ENCODE results near the gene SAV1. TPM values are rescaled to one million over a fixed set of nuclear protein-coding genes. Genes with fewer than 3 reads are reported as not detected.
A peak's percentile ranks its signal among the peaks of the same experiment; 100 is the strongest.
"Not testable (repeated sequence)": the region's sequence is repeated elsewhere in the genome, so short reads cannot be mapped to it uniquely, and the experiment has no call there.

The SAV1 gene
- total RNA-seq, 1 experiment from 2014 or later, result 34.7 TPM

DNA sequence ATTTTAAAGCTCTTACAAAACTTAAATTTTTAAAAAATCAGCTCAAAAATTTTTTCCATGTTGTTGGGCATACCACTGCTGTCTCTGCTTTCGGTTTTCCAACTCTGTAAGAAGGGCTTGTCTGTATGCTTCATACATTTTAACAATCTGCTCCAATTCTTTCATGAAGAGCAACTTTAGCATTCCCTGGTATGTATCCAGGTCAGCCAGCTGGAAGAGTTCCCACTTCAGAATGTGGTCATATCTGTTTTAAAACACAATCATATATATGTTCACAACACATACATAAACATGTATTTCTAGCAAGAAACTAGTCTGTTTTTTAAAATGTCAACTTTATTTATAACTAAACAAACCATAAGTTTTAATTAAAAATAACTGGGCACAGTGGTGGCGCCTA is 33.0 kb downstream of the SAV1 start:
- intact Hi-C loops (cut with micrococcal nuclease), result no loop called here
- TF ChIP-seq, protein P1, sequence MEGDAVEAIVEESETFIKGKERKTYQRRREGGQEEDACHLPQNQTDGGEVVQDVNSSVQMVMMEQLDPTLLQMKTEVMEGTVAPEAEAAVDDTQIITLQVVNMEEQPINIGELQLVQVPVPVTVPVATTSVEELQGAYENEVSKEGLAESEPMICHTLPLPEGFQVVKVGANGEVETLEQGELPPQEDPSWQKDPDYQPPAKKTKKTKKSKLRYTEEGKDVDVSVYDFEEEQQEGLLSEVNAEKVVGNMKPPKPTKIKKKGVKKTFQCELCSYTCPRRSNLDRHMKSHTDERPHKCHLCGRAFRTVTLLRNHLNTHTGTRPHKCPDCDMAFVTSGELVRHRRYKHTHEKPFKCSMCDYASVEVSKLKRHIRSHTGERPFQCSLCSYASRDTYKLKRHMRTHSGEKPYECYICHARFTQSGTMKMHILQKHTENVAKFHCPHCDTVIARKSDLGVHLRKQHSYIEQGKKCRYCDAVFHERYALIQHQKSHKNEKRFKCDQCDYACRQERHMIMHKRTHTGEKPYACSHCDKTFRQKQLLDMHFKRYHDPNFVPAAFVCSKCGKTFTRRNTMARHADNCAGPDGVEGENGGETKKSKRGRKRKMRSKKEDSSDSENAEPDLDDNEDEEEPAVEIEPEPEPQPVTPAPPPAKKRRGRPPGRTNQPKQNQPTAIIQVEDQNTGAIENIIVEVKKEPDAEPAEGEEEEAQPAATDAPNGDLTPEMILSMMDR (IDR thresholded peaks at IDR 0.05; ENCODE audit: unreplicated experiment), result no peak
- ChIA-PET POLR2A (interaction anchor here (1.3 kb wide), 1 partner anchor 24 kb away, joined by 3 read pairs; no protein-coding TSS in a partner anchor), CTCF (interaction anchor here (0.8 to 2.2 kb wide), 2 partner anchors 15 to 287 kb away, joined by 3 to 9 read pairs; no protein-coding TSS in a partner anchor)
- Mint-ChIP-seq H3K4me1 (ENCODE audit: insufficient read depth, unreplicated experiment) (no peaks in the 10 kb centered on the region), H3K27ac (ENCODE audit: low read depth, unreplicated experiment) (no peak overlapping the region), H3K4me3 (ENCODE audit: unreplicated experiment) (no peak overlapping the region), H3K36me3 (ENCODE audit: insufficient read depth, unreplicated experiment) (peaks cover 59% of the 10 kb centered on the region), H3K9me3 (ENCODE audit: unreplicated experiment) (no peaks in the 10 kb centered on the region), H3K27me3 (ENCODE audit: insufficient read depth, unreplicated experiment) (no peaks in the 10 kb centered on the region)
- no TSS peak for BruUV-seq (replicated peaks)
- DNase-seq (ENCODE audit: unreplicated experiment), result no peak

GRCh38 chr14:50633954-50634353 is 34.2 kb downstream of the SAV1 start:
- ChIA-PET POLR2A (interaction anchor here (0.7 kb wide), 1 partner anchor 237 kb away, joined by 4 read pairs; the partner anchor contains the start of gene CDKL1), CTCF (interaction anchor here (1.7 to 2.2 kb wide), 2 partner anchors 14 to 15 kb away, joined by 4 to 9 read pairs; no protein-coding TSS in a partner anchor)
- no peak overlapping the region for H3K27ac Mint-ChIP-seq (ENCODE audit: low read depth, unreplicated experiment)
- BruUV-seq (replicated peaks), result TSS peak; percentile 41
- no peak for DNase-seq (ENCODE audit: unreplicated experiment)
- TF ChIP-seq, protein P1 (IDR thresholded peaks at IDR 0.05; ENCODE audit: unreplicated experiment), result no peak
- H3K4me3 Mint-ChIP-seq (ENCODE audit: unreplicated experiment), result no peak overlapping the region
- no peaks in the 10 kb centered on the region for H3K9me3 Mint-ChIP-seq (ENCODE audit: unreplicated experiment)
- H3K4me1 Mint-ChIP-seq (ENCODE audit: insufficient read depth, unreplicated experiment), result no peaks in the 10 kb centered on the region
- no peaks in the 10 kb centered on the region for H3K27me3 Mint-ChIP-seq (ENCODE audit: insufficient read depth, unreplicated experiment)
- intact Hi-C loops (cut with micrococcal nuclease), result no loop called here
- H3K36me3 Mint-ChIP-seq (ENCODE audit: insufficient read depth, unreplicated experiment), result peaks cover 56% of the 10 kb centered on the region

GRCh38 chr14:50631408-50631821 is 36.7 kb downstream of the SAV1 start:
- H3K27ac Mint-ChIP-seq (ENCODE audit: low read depth, unreplicated experiment), result no peak overlapping the region
- DNase-seq (ENCODE audit: unreplicated experiment), result no peak
- POLR2A ChIA-PET, result interaction anchor here (0.5 to 1.1 kb wide), 5 partner anchors 9 to 298 kb away, joined by 3 to 4 read pairs (median 3); no protein-coding TSS in a partner anchor
- H3K36me3 Mint-ChIP-seq (ENCODE audit: insufficient read depth, unreplicated experiment), result peaks cover 43% of the 10 kb centered on the region
- TF ChIP-seq, protein P1 (IDR thresholded peaks at IDR 0.05; ENCODE audit: unreplicated experiment), result no peak
- intact Hi-C loops (cut with micrococcal nuclease), result no loop called here
- no peak overlapping the region for H3K4me3 Mint-ChIP-seq (ENCODE audit: unreplicated experiment)
- H3K9me3 Mint-ChIP-seq (ENCODE audit: unreplicated experiment), result no peaks in the 10 kb centered on the region
- H3K4me1 Mint-ChIP-seq (ENCODE audit: insufficient read depth, unreplicated experiment), result no peaks in the 10 kb centered on the region
- H3K27me3 Mint-ChIP-seq (ENCODE audit: insufficient read depth, unreplicated experiment), result no peaks in the 10 kb centered on the region
- BruUV-seq (replicated peaks), result no TSS peak
- CTCF ChIA-PET, result interaction anchor here (0.5 to 5.4 kb wide), 6 partner anchors 8 to 229 kb away, joined by 3 to 34 read pairs (median 3); no protein-coding TSS in a partner anchor

- H3K27ac Mint-ChIP-seq (ENCODE audit: low read depth, unreplicated experiment), result not testable (repeated sequence)
Observed at GRCh38 chr14:50624947-50625346, 43.2 kb downstream of the SAV1 start.

More at GRCh38 chr14:50624947-50625346, 43.2 kb downstream of the SAV1 start:
- DNase-seq (ENCODE audit: unreplicated experiment); H3K27me3 Mint-ChIP-seq (ENCODE audit: insufficient read depth, unreplicated experiment); H3K4me3 Mint-ChIP-seq (ENCODE audit: unreplicated experiment); BruUV-seq (replicated peaks); H3K9me3 Mint-ChIP-seq (ENCODE audit: unreplicated experiment); intact Hi-C loops (cut with micrococcal nuclease); H3K4me1 Mint-ChIP-seq (ENCODE audit: insufficient read depth, unreplicated experiment): not testable (repeated sequence)
- ChIA-PET POLR2A (interaction anchor here (1.6 kb wide), 1 partner anchor 43 kb away, joined by 6 read pairs; the partner anchor contains the start of gene SAV1), CTCF (interaction anchor here (0.7 to 1.9 kb wide), 4 partner anchors 24 to 309 kb away, joined by 3 to 5 read pairs (median 4); no protein-coding TSS in a partner anchor)
- H3K36me3 Mint-ChIP-seq (ENCODE audit: insufficient read depth, unreplicated experiment), result peaks cover 13% of the 10 kb centered on the region
